WTC11 (cell line): ENCODE measurements around the gene GAB2. TPM values are rescaled to one million over a fixed set of nuclear protein-coding genes. Genes with fewer than 3 reads are reported as not detected.

Experiments used
- ATAC-seq: fragments of 200-7000 bp; cut with Tn5 transposase; 2 replicates; pipeline ENCODE4 v1.10.0; 2021; ENCODE audit warnings: mild to moderate bottlenecking, moderate library complexity
- CTCF ChIA-PET: fragments of 300-600 bp; sonication (Branson Sonifier 250); formaldehyde crosslinking; loops from one replicate; lab custom pipeline; 2021; ENCODE audit warnings: antibody characterized with exemption; lab: Charles Lee
- POLR2A ChIA-PET: fragments of 350-600 bp; sonication (Branson Sonifier 250); formaldehyde crosslinking; loops from one replicate; lab custom pipeline; 2021; ENCODE audit warnings: antibody characterized with exemption; lab: Charles Lee
- DNase-seq: peaks from one replicate; pipeline ENCODE4 v3.0.0; 2021; ENCODE audit warnings: low spot score
- H3K27ac Mint-ChIP-seq: 2 replicates; pipeline ENCODE4 v1.8.0; 2021; ENCODE audit warnings: mixed read lengths
- H3K27me3 Mint-ChIP-seq: 2 replicates; pipeline ENCODE4 v1.8.0; 2021; ENCODE audit warnings: low read depth, mild to moderate bottlenecking, moderate library complexity, mixed read lengths
- H3K36me3 Mint-ChIP-seq: 2 replicates; pipeline ENCODE4 v1.8.0; 2021; ENCODE audit warnings: mixed read lengths
- H3K4me1 Mint-ChIP-seq: 2 replicates; pipeline ENCODE4 v1.8.0; 2022; ENCODE audit warnings: mixed read lengths
- H3K4me3 Mint-ChIP-seq: 2 replicates; pipeline ENCODE4 v1.8.0; 2021; ENCODE audit warnings: mild to moderate bottlenecking, moderate library complexity, mixed read lengths
- H3K9me3 Mint-ChIP-seq: 2 replicates; pipeline ENCODE4 v1.8.0; 2021; ENCODE audit warnings: mixed read lengths
- ESRRA ChIP-seq: sonication (generic); formaldehyde crosslinking; IDR thresholded peaks from 2 replicates; pipeline ENCODE4 v1.8.1; 2022; ENCODE audit warnings: mild to moderate bottlenecking, missing genetic modification reagents, borderline replicate concordance
- GRHL2 ChIP-seq: fragments of 250-450 bp; sonication (Bioruptor Pico); IDR thresholded peaks from 2 replicates; pipeline ENCODE4 v1.8.0; 2022; ENCODE audit warnings: mild to moderate bottlenecking, moderate library complexity; ENCODE audit not compliant: insufficient replicate concordance, severe bottlenecking
- HMGA2 ChIP-seq: fragments of 250-450 bp; sonication (Bioruptor Pico); IDR thresholded peaks from 2 replicates; pipeline ENCODE4 v1.4.0; 2021; ENCODE audit warnings: mild to moderate bottlenecking, moderate library complexity
- IRF2 ChIP-seq: sonication (generic); formaldehyde crosslinking; IDR thresholded peaks from 2 replicates; pipeline ENCODE4 v1.8.0; 2022; ENCODE audit warnings: low read depth, missing genetic modification reagents, borderline replicate concordance
- JUN ChIP-seq: sonication (generic); formaldehyde crosslinking; IDR thresholded peaks from 2 replicates; pipeline ENCODE4 v1.8.0; 2023; ENCODE audit warnings: mild to moderate bottlenecking, missing genetic modification reagents
- MXD4 ChIP-seq: fragments of 250-450 bp; sonication (Bioruptor Pico); IDR thresholded peaks from 2 replicates; pipeline ENCODE4 v1.8.0; 2021; ENCODE audit warnings: mild to moderate bottlenecking, moderate library complexity, borderline replicate concordance
- MYBL2 ChIP-seq: sonication (generic); formaldehyde crosslinking; IDR thresholded peaks from 2 replicates; pipeline ENCODE4 v1.8.1; 2023; ENCODE audit warnings: mild to moderate bottlenecking, moderate library complexity, missing genetic modification reagents
- NR2C2 ChIP-seq: sonication (generic); formaldehyde crosslinking; IDR thresholded peaks from 2 replicates; pipeline ENCODE4 v1.8.0; 2022; ENCODE audit warnings: mild to moderate bottlenecking, missing genetic modification reagents
- NR3C1 ChIP-seq: sonication (generic); formaldehyde crosslinking; conservative IDR thresholded peaks from 2 replicates; pipeline ENCODE4 v1.8.1; 2023; ENCODE audit warnings: low read depth, mild to moderate bottlenecking, missing genetic modification reagents
- TCF7 ChIP-seq: sonication (generic); formaldehyde crosslinking; IDR thresholded peaks from 2 replicates; pipeline ENCODE4 v1.8.0; 2022; ENCODE audit warnings: mild to moderate bottlenecking, low read depth, missing genetic modification reagents, moderate library complexity
- TP53 ChIP-seq: sonication (generic); formaldehyde crosslinking; IDR thresholded peaks from 2 replicates; pipeline ENCODE4 v1.8.1; 2023; ENCODE audit warnings: mild to moderate bottlenecking, missing genetic modification reagents
- ZBTB21 ChIP-seq: sonication (generic); formaldehyde crosslinking; IDR thresholded peaks from 2 replicates; pipeline ENCODE4 v1.8.1; 2023; ENCODE audit warnings: mild to moderate bottlenecking, missing genetic modification reagents, borderline replicate concordance
- ZNF317 ChIP-seq: sonication (generic); formaldehyde crosslinking; IDR thresholded peaks from 2 replicates; pipeline ENCODE4 v1.8.1; 2023; ENCODE audit warnings: low read depth, mild to moderate bottlenecking, moderate library complexity, missing genetic modification reagents, borderline replicate concordance
- ZNF671 ChIP-seq: fragments of 250-450 bp; sonication (Bioruptor Pico); IDR thresholded peaks from 2 replicates; pipeline ENCODE4 v1.8.0; 2021; ENCODE audit warnings: mild to moderate bottlenecking
- total RNA-seq: library from RNA; stranded (reverse); gene quantifications from 3 replicates; pipeline ENCODE4 v1.2.3, GENCODE V29; 2021
- TF ChIP-seq, protein P1 (sequence below): fragments of 250-450 bp; sonication (Bioruptor Pico); IDR thresholded peaks from 2 replicates; pipeline ENCODE4 v2.1.2; 2022; ENCODE audit warnings: mild to moderate bottlenecking, moderate library complexity
- TF ChIP-seq, protein P2 (sequence below): sonication (generic); formaldehyde crosslinking; IDR thresholded peaks from 2 replicates; pipeline ENCODE4 v1.8.1; 2022; ENCODE audit warnings: low read depth, mild to moderate bottlenecking, moderate library complexity, missing genetic modification reagents, borderline replicate concordance
- TF ChIP-seq, protein P3 (sequence below): sonication (generic); formaldehyde crosslinking; IDR thresholded peaks from 2 replicates; pipeline ENCODE4 v1.8.1; 2023; ENCODE audit warnings: mild to moderate bottlenecking, missing genetic modification reagents
- TF ChIP-seq, protein P4 (sequence below): sonication (generic); formaldehyde crosslinking; IDR thresholded peaks from 2 replicates; pipeline ENCODE4 v1.8.0; 2022; ENCODE audit warnings: mild to moderate bottlenecking, missing genetic modification reagents
- TF ChIP-seq, protein P5 (sequence below): fragments of 250-450 bp; sonication (Bioruptor Pico); IDR thresholded peaks from 2 replicates; pipeline ENCODE4 v1.9.0; 2021; ENCODE audit warnings: mild to moderate bottlenecking
- TF ChIP-seq, protein P6 (sequence below): sonication (generic); formaldehyde crosslinking; IDR thresholded peaks from 2 replicates; pipeline ENCODE4 v1.8.1; 2022; ENCODE audit warnings: missing genetic modification reagents, borderline replicate concordance
- TF ChIP-seq, protein P7 (sequence below): sonication (generic); formaldehyde crosslinking; IDR thresholded peaks from 2 replicates; pipeline ENCODE4 v1.8.0; 2023; ENCODE audit warnings: missing genetic modification reagents
- TF ChIP-seq, protein P8 (sequence below): sonication (generic); formaldehyde crosslinking; IDR thresholded peaks from 2 replicates; pipeline ENCODE4 v1.8.1; 2023; ENCODE audit warnings: mild to moderate bottlenecking, missing genetic modification reagents, moderate library complexity

GAB2 gene
- total RNA-seq, 1 experiment from 2014 or later: 10.6 TPM

DNA sequence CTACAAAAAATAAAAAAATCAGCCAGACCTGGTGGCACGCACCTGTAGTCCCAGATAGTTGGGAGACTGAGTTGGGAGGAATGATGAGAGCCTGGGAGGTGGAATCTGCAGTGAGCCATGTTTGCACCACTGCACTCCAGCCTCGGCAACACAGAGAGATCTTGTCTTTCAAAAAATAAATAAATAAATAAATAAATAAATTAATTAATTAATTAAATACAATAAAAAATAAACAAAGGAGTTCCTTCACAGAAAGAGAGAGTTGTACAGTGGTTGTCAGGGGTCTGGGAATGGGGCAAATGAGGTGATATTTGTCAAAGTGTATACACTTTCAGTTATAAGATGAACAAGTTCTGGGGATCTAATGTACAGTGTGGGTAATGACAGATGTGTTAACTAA lies 49.8 kb upstream of the GAB2 start:
- peaks cover 38% of the 10 kb centered on the region for H3K36me3 Mint-ChIP-seq
- H3K27me3 Mint-ChIP-seq: no peaks in the 10 kb centered on the region
- no peak for DNase-seq
- POLR2A ChIA-PET: no interaction called here
- H3K4me1 Mint-ChIP-seq: peaks cover 8% of the 10 kb centered on the region
- CTCF ChIA-PET: no interaction called here
- TF ChIP-seq TCF7 (CRISPR knock-in tag) (no peak), HMGA2 (CRISPR knock-in tag) (peak; percentile 78), NR3C1 (CRISPR knock-in tag) (no peak), ZBTB21 (CRISPR knock-in tag) (no peak), GRHL2 (CRISPR knock-in tag) (no peak)
- TF ChIP-seq, protein P1, sequence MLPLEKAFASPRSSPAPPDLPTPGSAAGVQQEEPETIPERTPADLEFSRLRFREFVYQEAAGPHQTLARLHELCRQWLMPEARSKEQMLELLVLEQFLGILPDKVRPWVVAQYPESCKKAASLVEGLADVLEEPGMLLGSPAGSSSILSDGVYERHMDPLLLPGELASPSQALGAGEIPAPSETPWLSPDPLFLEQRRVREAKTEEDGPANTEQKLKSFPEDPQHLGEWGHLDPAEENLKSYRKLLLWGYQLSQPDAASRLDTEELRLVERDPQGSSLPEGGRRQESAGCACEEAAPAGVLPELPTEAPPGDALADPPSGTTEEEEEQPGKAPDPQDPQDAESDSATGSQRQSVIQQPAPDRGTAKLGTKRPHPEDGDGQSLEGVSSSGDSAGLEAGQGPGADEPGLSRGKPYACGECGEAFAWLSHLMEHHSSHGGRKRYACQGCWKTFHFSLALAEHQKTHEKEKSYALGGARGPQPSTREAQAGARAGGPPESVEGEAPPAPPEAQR (CRISPR knock-in tag): no peak
- TF ChIP-seq, protein P2, sequence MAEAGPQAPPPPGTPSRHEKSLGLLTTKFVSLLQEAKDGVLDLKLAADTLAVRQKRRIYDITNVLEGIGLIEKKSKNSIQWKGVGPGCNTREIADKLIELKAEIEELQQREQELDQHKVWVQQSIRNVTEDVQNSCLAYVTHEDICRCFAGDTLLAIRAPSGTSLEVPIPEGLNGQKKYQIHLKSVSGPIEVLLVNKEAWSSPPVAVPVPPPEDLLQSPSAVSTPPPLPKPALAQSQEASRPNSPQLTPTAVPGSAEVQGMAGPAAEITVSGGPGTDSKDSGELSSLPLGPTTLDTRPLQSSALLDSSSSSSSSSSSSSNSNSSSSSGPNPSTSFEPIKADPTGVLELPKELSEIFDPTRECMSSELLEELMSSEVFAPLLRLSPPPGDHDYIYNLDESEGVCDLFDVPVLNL: no peak
- TF ChIP-seq, all 79 proteins: peak for 1
- Mint-ChIP-seq H3K4me3 (no peak overlapping the region), H3K27ac (no peak overlapping the region), H3K9me3 (peaks cover 14% of the 10 kb centered on the region)
- no peak for ATAC-seq

DNA sequence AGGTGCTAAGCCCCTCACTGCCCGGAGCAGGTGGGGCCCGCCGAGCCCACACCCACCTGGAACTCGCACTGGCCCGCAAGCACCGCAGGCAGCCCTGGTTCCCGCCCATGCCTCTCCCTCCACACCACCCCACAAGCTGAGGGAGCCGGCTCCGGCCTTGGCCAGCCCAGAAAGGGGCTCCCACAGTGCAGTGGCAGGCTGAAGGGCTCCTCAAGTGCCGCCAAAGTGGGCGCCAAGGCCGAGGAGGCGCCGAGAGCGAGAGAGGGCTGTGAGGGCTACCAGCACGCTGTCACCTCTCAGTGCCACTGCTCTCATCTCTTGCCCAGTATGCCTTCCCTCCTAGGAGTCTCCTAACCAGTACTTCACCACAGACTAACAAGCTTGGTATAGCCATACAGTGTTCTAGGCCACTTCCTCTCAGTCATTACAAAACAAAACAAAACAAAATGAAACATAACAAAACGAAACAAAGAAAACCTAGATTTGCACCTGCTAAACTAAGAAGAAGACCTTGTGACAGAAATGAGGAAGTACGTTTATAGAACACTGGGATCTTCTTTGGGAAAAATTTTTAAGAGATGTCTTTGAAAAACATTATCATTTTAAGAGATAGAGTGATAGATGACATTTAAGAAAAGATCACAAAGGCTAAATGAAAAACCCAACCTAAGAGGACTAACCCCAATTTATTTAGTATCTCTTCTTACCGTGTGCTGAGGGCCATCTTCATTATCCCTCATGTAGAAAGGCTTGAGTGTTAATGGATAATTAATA lies 47.7 kb upstream of the GAB2 start:
- ChIA-PET POLR2A (no interaction called here), CTCF (interaction anchor here (1.4 kb wide), 1 partner anchor 99 kb away, joined by 6 read pairs; no protein-coding TSS in a partner anchor)
- H3K27ac Mint-ChIP-seq: peak overlapping the region; percentile 82; the same call in 1 of the 2 replicates
- ATAC-seq (no peak), DNase-seq (no peak)
- H3K9me3 Mint-ChIP-seq: peaks cover 8% of the 10 kb centered on the region
- peaks cover 38% of the 10 kb centered on the region for H3K36me3 Mint-ChIP-seq
- no peaks in the 10 kb centered on the region for H3K27me3 Mint-ChIP-seq
- peaks cover 2% of the 10 kb centered on the region; the same call in 1 of the 2 replicates for H3K4me1 Mint-ChIP-seq
- H3K4me3 Mint-ChIP-seq: no peak overlapping the region
- TF ChIP-seq, protein P3, sequence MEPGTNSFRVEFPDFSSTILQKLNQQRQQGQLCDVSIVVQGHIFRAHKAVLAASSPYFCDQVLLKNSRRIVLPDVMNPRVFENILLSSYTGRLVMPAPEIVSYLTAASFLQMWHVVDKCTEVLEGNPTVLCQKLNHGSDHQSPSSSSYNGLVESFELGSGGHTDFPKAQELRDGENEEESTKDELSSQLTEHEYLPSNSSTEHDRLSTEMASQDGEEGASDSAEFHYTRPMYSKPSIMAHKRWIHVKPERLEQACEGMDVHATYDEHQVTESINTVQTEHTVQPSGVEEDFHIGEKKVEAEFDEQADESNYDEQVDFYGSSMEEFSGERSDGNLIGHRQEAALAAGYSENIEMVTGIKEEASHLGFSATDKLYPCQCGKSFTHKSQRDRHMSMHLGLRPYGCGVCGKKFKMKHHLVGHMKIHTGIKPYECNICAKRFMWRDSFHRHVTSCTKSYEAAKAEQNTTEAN (CRISPR knock-in tag): no peak
- TF ChIP-seq MYBL2 (CRISPR knock-in tag) (no peak), MXD4 (CRISPR knock-in tag) (no peak), TP53 (CRISPR knock-in tag) (no peak), ESRRA (CRISPR knock-in tag) (no peak), NR2C2 (CRISPR knock-in tag) (no peak), HMGA2 (CRISPR knock-in tag) (no peak), JUN (no peak), IRF2 (CRISPR knock-in tag) (no peak), ZNF671 (CRISPR knock-in tag) (no peak), ZNF317 (CRISPR knock-in tag) (no peak)
- TF ChIP-seq, protein P4, sequence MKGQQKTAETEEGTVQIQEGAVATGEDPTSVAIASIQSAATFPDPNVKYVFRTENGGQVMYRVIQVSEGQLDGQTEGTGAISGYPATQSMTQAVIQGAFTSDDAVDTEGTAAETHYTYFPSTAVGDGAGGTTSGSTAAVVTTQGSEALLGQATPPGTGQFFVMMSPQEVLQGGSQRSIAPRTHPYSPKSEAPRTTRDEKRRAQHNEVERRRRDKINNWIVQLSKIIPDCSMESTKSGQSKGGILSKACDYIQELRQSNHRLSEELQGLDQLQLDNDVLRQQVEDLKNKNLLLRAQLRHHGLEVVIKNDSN (CRISPR knock-in tag): no peak
- TF ChIP-seq, protein P5, sequence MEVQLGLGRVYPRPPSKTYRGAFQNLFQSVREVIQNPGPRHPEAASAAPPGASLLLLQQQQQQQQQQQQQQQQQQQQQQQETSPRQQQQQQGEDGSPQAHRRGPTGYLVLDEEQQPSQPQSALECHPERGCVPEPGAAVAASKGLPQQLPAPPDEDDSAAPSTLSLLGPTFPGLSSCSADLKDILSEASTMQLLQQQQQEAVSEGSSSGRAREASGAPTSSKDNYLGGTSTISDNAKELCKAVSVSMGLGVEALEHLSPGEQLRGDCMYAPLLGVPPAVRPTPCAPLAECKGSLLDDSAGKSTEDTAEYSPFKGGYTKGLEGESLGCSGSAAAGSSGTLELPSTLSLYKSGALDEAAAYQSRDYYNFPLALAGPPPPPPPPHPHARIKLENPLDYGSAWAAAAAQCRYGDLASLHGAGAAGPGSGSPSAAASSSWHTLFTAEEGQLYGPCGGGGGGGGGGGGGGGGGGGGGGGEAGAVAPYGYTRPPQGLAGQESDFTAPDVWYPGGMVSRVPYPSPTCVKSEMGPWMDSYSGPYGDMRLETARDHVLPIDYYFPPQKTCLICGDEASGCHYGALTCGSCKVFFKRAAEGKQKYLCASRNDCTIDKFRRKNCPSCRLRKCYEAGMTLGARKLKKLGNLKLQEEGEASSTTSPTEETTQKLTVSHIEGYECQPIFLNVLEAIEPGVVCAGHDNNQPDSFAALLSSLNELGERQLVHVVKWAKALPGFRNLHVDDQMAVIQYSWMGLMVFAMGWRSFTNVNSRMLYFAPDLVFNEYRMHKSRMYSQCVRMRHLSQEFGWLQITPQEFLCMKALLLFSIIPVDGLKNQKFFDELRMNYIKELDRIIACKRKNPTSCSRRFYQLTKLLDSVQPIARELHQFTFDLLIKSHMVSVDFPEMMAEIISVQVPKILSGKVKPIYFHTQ (CRISPR knock-in tag): no peak
- TF ChIP-seq, protein P6, sequence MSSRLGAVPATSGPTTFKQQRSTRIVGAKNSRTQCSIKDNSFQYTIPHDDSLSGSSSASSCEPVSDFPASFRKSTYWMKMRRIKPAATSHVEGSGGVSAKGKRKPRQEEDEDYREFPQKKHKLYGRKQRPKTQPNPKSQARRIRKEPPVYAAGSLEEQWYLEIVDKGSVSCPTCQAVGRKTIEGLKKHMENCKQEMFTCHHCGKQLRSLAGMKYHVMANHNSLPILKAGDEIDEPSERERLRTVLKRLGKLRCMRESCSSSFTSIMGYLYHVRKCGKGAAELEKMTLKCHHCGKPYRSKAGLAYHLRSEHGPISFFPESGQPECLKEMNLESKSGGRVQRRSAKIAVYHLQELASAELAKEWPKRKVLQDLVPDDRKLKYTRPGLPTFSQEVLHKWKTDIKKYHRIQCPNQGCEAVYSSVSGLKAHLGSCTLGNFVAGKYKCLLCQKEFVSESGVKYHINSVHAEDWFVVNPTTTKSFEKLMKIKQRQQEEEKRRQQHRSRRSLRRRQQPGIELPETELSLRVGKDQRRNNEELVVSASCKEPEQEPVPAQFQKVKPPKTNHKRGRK: no peak
- TF ChIP-seq, protein P7, sequence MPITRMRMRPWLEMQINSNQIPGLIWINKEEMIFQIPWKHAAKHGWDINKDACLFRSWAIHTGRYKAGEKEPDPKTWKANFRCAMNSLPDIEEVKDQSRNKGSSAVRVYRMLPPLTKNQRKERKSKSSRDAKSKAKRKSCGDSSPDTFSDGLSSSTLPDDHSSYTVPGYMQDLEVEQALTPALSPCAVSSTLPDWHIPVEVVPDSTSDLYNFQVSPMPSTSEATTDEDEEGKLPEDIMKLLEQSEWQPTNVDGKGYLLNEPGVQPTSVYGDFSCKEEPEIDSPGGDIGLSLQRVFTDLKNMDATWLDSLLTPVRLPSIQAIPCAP (CRISPR knock-in tag): no peak
- TF ChIP-seq, protein P8, sequence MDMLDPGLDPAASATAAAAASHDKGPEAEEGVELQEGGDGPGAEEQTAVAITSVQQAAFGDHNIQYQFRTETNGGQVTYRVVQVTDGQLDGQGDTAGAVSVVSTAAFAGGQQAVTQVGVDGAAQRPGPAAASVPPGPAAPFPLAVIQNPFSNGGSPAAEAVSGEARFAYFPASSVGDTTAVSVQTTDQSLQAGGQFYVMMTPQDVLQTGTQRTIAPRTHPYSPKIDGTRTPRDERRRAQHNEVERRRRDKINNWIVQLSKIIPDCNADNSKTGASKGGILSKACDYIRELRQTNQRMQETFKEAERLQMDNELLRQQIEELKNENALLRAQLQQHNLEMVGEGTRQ (CRISPR knock-in tag): no peak
